Suppressor macrophage (primary cell): ENCODE results near the gene SHISA9.

Experiments used
- DNase-seq, 4 experiments: peaks; one replicate each; pipeline ENCODE4 v3.0.0-alpha.2; 2020 to 2022

SHISA9 gene

DNA sequence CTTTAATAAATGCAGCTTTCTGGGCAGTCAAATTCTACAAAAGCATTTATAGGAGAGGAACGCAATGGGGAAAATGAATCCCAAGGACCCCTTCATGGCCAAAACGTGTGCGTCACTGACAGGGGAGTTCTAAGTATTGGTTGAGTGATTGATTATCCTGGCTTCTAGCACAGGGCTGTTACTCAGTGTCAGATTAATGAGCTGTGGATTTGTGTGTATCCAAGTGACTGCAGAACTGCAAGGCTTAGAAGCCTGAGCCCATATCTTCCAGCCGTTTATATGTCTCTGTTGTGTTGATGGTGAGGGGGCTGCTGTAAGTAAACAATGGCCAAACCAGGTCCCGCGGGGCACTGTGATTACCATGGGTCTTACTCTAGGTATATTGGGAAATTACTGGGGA, 129.4 kb downstream of the SHISA9 start:
- DNase-seq: no peak

DNA sequence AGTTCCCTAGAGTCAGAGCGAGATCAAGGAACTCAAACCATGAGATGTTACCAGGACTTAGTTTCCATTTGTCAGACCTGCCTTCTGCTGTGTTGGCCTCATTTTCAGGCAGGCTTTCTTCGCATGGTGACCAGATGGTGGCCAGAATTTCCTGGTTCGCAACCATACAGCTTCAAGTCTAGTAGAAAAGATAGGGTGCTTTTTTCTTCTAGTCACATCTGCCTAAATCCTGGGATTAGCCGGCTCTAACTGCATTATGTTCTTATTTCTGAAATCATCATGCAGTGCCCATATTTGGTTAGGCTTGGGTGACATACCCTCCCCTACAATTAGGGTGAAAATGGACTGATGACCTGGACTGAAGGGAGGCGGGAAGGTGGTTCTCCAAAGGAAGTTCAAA, 131.5 kb downstream of the SHISA9 start:
- DNase-seq: no peak

DNA sequence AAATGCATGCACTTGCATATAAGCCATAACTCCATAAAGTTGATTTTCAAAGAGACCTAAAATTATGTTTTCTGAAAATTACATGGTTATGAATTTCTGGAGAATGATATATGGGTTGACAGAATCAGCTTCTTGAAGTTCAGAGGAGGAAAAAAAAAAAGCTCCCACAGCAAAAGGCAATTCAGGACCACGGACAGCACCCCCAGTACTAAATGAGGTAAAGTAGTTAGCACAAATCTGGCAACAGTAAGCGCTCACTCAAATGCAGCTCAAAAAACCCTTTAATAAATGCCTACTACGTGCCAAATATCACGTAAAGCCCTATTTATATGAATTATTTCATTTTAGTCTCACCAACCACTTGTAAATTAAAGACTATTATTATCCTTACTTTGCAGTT, 135.2 kb downstream of the SHISA9 start:
- peak; percentile 23 to 60 (median 48) for DNase-seq

DNA sequence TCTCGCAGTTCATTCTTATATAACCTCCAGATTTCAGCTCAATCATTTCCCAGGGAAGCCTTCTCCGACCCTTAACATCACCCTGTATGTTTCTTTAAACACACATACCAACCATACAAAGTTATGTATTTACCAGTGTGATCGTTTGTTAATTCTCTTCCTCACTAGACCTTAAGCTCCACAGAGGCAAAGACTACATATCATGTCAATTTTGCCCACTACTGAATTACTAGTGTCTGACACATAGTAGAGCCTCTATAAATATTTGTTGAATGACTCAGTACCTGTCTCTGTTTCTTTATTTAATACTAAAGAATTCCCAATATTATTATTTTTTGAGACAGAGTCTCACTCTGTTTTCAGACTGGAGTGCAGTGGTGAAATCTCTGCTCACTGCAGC, 137.2 kb downstream of the SHISA9 start:
- DNase-seq: no peak

DNA sequence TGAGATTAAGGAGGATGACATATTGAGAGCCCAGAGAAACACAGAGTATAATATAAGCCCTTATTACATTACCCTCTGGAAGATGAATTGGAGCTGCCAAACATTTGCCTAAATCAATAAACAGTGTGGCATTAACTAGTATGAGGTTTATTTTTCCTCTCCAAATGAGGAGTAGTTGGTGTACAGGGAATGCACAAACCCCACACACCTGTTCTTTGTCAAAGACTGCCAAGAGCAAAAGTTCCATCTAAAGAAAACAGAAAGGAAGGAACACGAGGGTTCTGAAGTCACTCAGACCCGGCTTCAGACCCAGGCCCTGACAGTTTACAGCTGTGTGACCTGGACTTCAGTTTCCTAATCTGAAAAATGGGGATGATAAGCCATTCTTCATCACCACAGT, 138.1 kb downstream of the SHISA9 start:
- no peak for DNase-seq

DNA sequence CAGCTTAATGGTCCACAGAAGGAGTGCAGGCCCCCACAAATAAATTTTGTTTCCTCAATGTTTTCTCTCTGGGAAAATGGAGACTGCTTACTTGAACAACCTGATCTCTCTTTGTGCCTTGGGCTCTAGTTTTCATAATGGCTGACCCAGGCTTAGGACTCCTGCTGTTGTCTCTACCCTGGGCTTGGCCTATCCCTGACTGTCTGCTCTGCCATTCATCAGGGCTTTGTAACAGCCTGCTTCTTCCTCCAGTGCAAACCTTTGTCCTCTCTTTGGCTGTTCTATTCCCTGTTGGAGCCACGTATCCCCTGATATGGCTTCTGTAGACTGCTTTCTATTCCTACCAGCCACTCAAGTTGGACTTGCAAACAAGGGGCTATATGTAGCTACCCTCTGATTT, 139.8 kb downstream of the SHISA9 start:
- no peak for DNase-seq

DNA sequence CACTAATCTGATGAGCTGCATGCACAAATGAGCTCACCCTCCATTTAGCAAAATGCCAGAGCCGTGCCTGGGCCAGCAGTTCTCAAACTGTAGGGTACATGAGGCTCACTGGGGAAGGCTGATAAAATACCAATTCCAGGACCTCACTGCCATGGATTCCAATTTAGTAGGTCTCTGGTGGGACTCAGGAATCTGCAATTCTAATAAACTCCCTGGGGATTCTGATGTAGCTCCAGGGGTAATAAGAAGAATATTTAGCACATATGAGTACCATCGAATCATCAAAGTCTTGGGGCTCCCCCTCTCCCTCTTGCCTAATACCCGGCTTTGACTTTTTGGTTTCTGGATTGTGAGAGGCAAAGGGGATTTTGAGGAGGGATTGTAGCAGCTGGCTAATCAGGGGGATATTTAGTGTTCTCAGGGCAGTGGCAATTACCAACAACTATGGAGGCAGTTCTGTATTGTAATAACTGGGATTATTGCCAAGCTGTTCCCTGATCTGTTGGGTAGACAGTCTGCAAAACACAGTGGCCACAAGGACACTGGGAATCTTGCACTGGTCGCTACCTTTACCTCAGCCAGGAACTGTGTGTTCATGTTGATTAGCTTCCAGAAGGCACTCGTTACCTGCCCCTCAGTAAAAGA, 140.4 kb downstream of the SHISA9 start:
- no peak for DNase-seq

DNA sequence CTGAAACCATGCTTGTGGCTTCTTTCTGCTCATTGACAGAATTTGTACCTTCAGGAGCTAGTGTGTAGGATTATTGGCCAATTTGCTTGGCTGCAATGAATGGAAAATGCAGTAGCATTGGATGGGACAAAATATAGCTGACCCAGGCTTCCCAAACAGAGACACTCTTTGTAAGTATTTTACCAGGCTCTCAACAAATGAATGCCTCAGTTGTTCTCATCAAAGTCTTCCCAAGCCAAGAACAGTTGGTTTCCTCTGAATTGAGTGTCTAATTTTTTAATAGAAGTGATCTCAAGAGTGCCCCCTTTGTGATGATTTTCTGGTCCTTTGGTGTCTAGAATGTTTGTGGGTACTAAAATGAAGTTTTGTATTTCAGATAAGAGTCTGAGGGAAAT, 140.9 kb downstream of the SHISA9 start:
- no peak for DNase-seq

DNA sequence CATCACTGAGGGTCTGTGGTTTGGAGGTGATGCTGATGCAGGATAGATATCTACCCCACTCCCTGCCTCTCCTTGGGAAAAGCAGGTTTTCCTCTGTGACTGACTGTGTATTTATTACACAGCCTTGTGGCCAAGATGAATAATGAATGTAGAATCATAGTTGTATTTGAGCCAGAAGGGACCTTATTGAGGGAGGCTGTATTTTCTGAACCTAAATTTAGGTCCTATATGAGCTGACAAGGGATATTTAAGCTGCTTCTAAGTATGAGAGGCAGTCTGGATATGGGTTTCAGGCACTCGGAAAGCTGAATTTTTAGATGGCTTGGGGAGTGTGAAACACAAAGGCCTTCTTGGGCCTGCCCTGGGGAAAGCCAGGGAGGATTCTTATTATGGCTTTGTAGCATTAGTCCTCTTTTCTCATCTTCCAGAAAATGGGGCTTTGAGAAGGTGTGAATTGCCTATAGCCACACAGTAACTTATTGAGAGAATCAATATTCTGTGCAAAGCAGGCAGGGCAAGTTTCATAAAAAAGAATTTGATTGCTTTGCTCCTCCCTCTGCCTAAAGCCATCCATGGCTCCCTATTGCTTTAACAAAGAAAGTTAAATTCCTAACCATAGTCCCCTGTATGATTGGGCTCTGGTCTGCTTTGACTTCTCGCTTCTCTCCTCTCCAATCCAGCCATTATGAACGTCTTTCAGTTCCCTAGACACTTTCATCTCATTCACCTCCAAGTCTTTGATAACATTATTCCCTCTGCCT, 144.8 kb downstream of the SHISA9 start:
- DNase-seq: no peak

DNA sequence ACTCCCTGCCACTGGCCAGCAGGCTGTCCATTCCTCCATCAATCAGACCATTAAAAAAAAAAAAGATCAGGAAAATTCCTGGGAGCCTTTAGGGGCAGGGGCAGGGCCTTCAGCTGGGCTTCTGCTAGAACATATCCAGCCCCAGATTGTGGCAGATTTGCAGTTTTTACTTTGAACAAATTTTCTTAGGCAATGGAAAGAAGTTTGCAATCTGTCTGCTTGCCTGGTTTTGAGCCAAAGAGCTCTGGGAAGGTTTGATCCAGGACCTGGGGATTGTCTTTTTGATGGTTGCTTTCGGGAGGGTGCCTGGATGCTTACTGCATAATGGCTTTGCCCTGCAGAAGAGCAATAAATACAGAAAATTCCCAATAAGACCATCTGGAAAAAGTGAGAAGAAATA, 145.9 kb downstream of the SHISA9 start:
- no peak for DNase-seq

DNA sequence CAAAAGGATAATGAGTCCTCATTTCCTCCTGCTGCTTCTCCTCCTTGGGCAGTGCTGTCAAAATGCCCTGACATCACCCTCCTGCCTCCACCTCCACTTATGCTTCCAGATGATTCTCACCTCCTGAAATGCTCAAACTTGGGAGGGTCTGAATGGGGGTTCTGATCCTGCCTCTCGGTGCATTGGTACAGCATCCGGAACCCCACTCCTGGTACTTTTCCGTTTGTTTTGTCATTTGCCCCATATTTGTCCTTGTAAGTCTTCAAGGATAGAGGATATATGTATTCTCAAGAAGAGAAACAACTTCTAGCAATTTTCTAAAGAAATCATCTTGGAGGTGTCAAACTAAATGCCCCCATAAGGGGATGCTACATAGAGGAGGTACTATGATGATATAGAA, 148.3 kb downstream of the SHISA9 start:
- DNase-seq: no peak

DNA sequence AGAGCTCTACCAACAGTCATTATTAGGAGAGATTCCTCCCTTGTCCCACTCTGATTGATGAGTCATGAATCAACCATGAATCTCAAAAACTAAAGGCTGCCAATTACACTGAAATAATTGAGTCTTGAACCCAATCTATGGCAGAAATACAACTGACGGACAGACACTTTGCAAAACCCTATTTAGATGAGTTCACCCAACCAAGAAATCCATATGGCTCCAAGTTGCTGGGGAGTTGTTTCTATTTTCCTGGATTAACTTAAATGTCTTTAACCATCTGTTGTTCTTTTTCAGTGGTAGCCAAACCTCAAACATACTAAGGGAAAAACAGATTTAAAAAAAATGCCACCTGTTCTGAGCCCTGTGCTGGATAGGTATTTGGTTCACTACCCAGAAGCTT, 151.0 kb downstream of the SHISA9 start:
- no peak for DNase-seq

DNA sequence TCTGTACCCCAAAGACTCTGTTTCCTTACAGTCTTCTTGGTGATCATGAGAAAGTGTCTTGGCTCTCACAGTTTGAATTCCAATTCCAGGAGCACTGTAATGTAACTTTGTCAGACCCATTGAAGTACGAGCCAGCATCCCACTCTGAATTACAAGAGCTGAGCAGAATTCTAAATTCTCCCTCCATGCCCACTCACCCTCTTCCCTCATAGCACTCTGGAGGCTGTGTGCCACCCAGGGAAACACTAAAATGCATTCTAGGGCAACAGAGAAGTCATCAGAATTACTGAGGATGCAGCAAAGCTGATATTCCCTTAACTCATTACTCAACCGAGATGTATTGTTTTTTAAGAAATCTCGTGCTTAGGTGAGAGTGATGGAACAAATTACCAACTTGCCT, 154.1 kb downstream of the SHISA9 start:
- no peak for DNase-seq

DNA sequence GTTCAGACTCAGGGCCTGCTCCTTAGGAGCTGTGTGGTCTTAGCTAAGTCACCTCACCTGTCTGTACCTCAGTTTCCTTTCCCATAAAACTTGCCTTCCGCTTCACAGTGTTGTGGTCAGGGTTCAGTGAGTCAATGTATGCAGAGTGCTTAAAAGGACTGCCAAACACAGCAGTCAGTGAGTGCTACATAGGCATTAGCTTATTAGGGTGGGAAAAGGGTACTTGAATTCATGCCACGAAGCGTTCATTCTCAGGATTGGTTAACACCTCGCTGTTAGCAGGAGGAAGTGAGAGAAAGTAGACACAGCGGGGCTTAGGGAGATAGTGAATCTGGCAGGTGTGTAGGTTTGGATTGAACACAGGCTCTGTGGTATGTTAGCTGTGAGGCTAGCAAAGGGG, 155.2 kb downstream of the SHISA9 start:
- no peak for DNase-seq

DNA sequence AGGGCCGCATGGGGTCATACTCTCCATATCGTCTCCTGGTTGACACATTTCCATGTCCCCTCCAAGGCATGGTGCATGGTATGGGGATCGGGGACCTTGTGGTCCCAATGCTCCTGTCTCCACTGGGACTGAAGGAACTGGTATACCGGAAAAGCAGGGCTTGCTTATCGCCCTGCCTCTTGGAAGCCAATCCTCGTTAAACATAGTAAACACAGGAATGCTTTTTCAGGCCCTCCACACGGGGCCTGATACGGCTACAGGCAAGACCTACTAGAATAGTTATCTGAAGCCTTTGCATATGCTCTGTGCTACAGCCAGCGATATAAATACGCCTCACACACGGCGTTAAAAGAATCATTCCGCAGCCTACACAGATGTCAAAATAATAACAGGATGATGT, 159.5 kb downstream of the SHISA9 start:
- DNase-seq: no peak

DNA sequence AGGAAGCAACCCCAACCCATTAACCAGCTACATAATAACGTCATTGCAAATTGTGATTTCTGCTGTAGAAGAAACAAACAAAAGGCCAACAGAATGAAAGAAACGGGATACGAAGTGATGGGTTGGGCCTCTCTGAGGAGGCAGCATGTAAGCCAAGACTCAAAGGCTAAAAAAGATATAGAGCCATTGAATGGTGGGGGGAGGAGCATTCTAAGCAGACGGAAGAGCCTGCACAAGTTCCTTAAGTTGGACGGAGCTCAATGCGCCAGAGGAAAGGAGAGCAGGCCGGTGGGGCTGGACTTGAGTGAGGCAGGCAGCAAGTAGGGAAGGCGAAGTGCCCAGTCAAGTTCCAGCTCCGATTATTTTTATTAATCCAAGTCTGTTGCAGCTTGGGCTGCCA, 160.3 kb downstream of the SHISA9 start:
- no peak for DNase-seq

DNA sequence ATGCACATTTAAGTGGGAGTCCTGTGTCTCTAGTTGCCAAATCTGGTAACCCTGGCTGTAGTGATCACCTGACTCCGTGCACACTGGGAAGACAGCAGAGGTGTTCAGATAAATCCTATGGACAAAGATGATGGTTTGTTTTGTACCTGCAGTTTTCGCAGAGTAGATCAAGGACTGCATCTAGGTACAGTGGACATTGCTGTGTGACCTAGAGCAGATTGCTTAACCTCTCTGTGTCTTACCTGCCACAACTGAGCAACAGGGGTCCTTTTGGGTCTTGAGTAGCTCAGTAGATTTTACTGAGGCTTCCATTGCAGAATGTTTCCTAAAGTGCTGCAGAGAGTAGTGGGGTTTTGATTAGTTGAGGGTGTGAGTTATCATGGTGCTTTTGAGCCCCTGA, 160.8 kb downstream of the SHISA9 start:
- DNase-seq: no peak

DNA sequence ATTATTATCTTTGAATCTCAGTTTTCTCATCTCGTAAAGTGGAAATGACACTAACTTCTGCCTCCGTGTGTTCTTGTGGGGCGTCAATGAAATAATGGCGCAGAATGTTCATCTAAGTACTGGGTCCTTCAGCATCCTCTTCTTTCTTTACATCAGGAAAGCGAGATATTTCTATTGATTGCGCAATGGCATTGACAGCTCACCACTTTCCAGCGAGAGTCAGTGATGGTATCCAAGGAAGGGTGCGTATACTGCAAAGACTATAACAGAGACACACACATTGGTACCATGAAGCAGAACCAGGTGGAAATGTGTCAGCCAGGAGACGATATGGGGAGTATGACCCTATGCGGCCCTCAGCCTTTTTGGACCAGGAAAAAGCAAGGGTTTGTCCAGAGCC, 162.1 kb downstream of the SHISA9 start:
- DNase-seq: no peak

DNA sequence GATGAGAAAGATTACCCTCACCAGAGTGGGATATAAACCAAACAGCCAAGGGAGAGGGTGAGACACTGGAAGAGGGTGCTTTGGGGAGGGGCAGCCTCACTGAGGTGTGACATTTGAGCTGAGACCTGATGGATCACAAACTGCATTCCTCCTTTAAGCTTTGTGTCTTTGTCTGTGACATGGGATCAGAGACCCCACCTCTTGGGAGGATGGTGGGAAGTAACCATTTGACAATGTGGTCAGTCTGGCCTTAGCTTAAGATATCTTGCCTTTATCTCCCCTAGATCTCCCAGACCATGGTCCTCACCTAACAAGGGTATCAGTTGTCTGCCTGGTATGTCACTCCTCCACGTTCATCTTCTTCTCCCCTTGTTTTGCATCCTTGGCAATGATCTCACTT, 163.4 kb downstream of the SHISA9 start:
- no peak for DNase-seq

DNA sequence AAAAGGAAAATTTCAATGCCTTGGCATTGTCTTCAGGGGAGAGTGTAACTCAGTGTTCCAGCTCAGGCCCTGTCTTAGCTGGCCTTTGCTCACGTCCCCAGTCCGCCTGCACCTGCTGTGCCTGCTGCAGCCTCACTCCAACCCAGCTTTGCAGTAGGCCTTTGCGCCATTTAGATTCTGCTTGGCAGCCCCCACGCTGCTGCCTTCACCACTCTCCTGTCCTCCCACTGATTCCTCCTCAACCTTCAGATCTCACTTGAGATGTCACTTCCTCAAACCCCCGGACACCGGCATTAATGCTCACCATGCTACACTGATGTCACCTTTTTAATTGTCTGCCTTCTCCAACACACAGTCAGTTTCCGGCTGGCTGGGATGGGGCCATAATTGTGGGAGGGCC, 166.2 kb downstream of the SHISA9 start:
- DNase-seq: no peak

DNA sequence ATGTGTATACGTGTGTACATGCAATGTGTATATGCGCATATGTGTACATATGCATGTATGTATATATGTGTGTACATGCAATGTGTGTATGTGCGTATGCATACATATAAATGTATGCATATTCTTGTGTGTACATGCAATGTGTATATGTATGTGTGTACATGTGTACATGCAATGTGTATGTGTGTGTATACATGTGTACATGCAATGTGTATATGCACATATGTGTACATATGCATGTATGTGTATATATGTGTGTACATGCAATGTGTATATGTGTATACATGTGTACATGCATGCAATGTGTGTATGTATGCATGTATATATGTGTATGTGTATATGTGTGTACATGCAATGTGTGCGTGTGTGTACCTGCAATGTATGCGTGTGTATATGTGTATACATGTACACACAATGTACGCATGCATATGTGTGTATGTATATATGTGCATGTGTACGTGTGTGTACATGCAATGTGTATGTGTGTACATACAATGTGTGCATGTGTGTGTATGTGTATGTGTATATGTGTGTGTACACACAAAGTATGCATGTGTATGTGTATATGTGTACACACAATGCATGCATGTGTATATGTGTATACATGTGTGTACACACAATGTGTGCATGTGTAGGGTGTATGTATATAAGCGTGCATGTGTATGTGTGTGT, 167.7 kb downstream of the SHISA9 start:
- no peak for DNase-seq

DNA sequence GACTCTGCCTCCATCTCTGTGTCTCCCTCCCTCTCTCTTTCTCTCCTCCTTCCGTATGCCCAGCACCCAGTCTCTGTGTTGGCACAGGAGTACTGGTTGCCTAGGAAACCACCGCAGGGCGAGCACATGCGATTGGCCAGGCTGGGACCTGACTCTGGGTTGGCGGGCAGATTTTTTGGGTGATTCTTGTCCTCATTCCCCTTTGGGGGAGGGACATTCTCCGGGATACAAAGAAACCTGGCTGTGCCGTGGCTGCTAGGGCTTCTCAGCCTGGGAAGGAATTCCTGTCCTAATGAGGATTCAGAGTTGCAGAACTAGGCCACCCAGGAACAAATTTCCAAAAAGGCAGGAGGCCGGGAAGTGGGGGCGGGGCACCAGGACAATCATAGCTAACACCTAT, 168.9 kb downstream of the SHISA9 start:
- no peak for DNase-seq

DNA sequence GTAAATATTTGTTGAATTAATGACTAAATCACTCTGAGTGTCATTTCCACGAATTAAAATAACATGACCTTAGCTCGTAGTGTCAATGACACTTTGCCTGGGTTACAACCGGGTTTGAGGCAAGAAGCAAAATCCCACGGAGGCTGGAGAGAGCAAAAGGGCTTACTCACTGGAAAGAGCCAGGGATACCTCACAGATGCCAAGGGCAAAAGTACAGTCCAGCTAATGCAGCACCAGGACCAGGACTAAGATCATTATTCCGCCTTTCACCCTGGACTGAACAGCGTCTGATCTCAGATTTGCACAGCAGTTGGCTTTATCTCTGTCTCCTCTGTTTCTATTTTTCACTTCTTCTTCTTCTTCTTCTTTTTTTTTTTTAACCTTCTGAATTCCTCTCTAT, 175.5 kb downstream of the SHISA9 start:
- no peak for DNase-seq

DNA sequence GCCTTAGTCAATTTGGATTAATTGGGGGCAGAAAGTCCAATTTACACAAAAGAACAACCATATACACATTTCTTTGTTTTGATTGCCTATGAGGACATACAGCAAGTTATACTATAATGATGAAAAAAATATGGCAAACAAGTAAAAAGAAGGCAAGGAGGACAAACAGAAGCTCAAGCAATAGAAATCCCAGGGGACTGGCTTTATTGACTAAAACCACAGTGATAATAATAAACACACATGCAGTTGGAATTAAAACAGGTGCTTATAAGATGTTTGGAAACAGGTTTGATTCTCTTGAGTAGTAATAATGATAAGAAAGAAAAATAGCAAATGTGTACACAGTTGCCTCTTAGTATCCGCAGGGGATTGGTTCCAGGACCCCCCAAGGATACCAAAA, 176.4 kb downstream of the SHISA9 start:
- no peak for DNase-seq
